ENCODE data around the gene OGFOD1. TPM values are rescaled to one million over a fixed set of nuclear protein-coding genes. Genes with fewer than 3 reads are reported as not detected.

OGFOD1 gene
- total RNA-seq, 1 donor from 2014 or later = 75.8 TPM

DNA sequence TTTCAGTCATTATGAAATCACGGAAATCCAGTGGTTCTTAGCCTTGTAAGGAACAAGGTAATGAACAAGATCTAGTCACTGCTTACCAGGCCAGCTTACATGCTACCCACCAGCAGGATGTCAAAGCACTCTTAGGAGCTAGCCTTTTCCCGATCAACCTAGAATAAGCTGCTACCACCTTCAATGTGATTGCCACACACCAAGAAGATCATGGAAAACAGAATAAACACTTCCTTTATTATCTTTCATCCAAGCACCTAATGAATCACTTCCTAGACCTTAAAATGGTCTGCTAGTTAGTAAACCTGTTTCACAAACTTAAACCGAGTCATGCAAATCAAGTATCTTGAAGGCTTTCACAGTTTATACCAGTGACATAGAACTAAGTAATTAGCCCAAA, 63.5 kb downstream of the OGFOD1 start:
- no peaks in the 10 kb centered on the region for H3K36me3 ChIP-seq (ENCODE audit: control insufficient read depth, insufficient read depth, low read length)
- no peak for TF ChIP-seq CTCF (IDR thresholded peaks at IDR 0.05; ENCODE audit: insufficient read depth, low read length, poor library complexity, severe bottlenecking)
- H3K27me3 ChIP-seq (ENCODE audit: control insufficient read depth, insufficient read depth, low read length) = no peaks in the 10 kb centered on the region
- DNase-seq (ENCODE audit: low read depth) = peak; percentile 23
- H3K4me3 ChIP-seq (ENCODE audit: low read depth, low read length) = no peak overlapping the region

DNA sequence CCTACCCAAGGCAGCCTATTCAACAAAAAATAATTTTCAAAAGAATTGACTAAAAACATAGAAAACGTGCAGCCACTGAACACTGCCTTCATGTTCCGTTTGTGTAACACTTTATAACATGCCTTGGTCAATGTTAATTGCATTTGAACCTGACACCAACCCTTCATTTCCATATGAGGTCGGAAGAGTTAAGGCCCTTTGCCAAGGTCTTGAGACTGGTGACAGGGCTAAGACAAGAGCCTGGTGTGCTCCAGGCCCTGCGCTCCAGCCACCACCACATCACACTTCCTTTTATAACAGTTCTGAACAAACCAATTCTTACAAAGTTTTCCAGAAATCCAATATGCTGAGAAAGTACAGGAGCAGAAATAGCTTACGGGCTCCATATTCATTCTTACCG, 64.3 kb downstream of the OGFOD1 start:
- Histone ChIP-seq H3K4me3 (ENCODE audit: low read depth, low read length) (no peak overlapping the region), H3K27me3 (ENCODE audit: control insufficient read depth, insufficient read depth, low read length) (no peaks in the 10 kb centered on the region), H3K36me3 (ENCODE audit: control insufficient read depth, insufficient read depth, low read length) (no peaks in the 10 kb centered on the region)
- no peak for DNase-seq (ENCODE audit: low read depth)
- no peak for TF ChIP-seq CTCF (IDR thresholded peaks at IDR 0.05; ENCODE audit: insufficient read depth, low read length, poor library complexity, severe bottlenecking)

DNA sequence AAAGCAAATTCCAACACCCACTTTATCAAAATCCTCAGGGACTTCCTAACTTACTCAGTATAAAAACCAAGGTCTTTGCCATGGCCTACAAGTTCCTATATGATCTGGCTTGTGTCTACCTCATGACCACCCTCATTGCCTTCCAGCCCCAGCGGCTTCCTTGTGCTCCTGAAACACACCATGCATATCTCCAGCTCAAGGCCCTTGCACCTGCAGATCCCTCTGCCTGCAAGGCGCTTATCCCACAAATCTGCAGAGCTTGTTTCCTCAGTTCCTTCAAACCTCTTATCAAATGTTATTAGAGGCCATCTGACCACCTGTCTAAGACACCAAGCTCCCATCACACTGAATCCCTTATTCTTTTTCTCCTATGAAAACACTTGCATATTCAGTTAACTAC, 65.9 kb downstream of the OGFOD1 start:
- no peak for TF ChIP-seq CTCF (IDR thresholded peaks at IDR 0.05; ENCODE audit: insufficient read depth, low read length, poor library complexity, severe bottlenecking)
- Histone ChIP-seq H3K27me3 (ENCODE audit: control insufficient read depth, insufficient read depth, low read length) (no peaks in the 10 kb centered on the region), H3K36me3 (ENCODE audit: control insufficient read depth, insufficient read depth, low read length) (no peaks in the 10 kb centered on the region), H3K4me3 (ENCODE audit: low read depth, low read length) (no peak overlapping the region)
- no peak for DNase-seq (ENCODE audit: low read depth)

DNA sequence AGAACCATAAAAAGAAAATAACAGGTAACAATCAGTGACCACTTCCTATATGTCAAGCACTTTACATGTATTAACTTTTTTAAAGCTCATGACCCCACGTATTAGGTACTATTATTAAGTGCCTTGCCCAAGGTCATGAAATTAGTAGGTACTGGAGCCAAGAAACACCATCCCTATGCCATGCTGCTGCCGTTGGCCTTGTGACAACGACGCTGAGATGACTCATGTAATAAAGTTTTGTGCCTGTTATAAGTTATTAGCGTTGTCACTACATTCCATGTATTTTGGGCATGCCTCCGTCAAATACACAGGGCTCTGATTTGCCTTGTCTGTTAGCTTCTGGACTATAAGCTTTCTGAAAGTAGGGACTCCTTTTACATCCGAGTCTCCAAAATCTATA, 67.1 kb downstream of the OGFOD1 start:
- no peaks in the 10 kb centered on the region for H3K27me3 ChIP-seq (ENCODE audit: control insufficient read depth, insufficient read depth, low read length)
- no peak overlapping the region for H3K4me3 ChIP-seq (ENCODE audit: low read depth, low read length)
- TF ChIP-seq CTCF (IDR thresholded peaks at IDR 0.05; ENCODE audit: insufficient read depth, low read length, poor library complexity, severe bottlenecking) = no peak
- DNase-seq (ENCODE audit: low read depth) = no peak
- H3K36me3 ChIP-seq (ENCODE audit: control insufficient read depth, insufficient read depth, low read length) = no peaks in the 10 kb centered on the region

DNA sequence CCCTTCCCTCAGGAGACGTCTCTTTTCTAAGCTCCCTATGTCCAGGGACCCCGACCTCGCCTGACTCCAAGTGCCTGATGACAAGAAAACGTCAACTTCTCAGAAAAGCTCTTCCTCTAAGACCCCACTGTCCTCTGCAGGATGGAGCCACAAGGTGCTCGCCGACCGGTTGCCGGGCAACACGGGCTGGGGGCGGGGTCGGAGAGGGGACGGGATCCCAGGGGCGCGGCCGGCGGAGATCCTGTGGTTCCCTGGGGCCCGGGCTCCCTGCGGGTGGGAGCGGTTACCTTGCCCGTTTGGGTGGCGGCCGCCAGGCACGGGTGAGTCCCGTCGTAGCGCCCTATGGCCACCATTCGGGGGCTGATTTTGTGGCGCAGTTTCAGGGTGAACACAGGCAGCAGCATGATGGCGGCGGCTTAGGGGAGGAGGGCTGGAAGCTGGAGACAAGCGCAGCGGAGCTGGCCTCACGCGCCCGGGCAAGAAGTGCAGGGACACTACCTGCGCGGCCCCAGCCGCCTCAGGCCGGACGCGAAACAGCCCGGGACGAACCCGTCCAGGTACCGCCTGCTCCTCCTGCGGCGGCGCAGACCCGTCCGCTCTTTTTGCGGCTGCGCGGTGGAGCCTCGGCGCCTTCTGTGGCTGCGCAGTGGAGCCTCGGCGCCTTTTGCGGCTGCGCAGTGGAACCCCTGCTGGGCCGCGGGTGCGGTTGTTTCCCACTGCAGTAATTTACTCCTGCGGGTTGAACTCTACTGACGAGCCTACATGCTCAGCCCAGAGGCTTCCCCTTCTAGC, 68.3 kb downstream of the OGFOD1 start, which contains the start of gene BBS2:
Gene BBS2, minus strand, starts transcription at position 566 of the 792 bp plus-strand sequence. Its CDS starts 162 bp downstream, at position 404.
- peak; percentile 39 for DNase-seq (ENCODE audit: low read depth)
- peak within 1 kb of the TSS; percentile 97 for H3K4me3 ChIP-seq (ENCODE audit: low read depth, low read length)
- no peak for TF ChIP-seq CTCF (IDR thresholded peaks at IDR 0.05; ENCODE audit: insufficient read depth, low read length, poor library complexity, severe bottlenecking)
- H3K36me3 ChIP-seq (ENCODE audit: control insufficient read depth, insufficient read depth, low read length) = no peaks in the 10 kb centered on the region
- H3K27me3 ChIP-seq (ENCODE audit: control insufficient read depth, insufficient read depth, low read length) = no peaks in the 10 kb centered on the region

GRCh38 chr16:56520251-56520577, 68.9 kb downstream of the OGFOD1 start:
- Histone ChIP-seq H3K36me3 (ENCODE audit: control insufficient read depth, insufficient read depth, low read length) (no peaks in the 10 kb centered on the region), H3K27me3 (ENCODE audit: control insufficient read depth, insufficient read depth, low read length) (no peaks in the 10 kb centered on the region), H3K4me3 (ENCODE audit: low read depth, low read length) (peak overlapping the region; percentile 97)
- no peak for TF ChIP-seq CTCF (IDR thresholded peaks at IDR 0.05; ENCODE audit: insufficient read depth, low read length, poor library complexity, severe bottlenecking)
- DNase-seq (ENCODE audit: low read depth) = no peak
